Spleen (tissue), 11 donors: Measurements from ENCODE around the gene IGF1. TPM values are rescaled to one million over a fixed set of nuclear protein-coding genes. Genes with fewer than 3 reads are reported as not detected.

Source experiments
- DNase-seq: peaks from one replicate; pipeline ENCODE4 v3.0.0-alpha.2; 2020
- H3K27ac ChIP-seq, 8 donors: fragments of 200-600 bp; sonication (generic) in 7 of 8; 1 replicate in 4 of 8; 2 replicates in 4 of 8; pipeline versions ENCODE4 v1.5.0 to v1.8.0; 2016 to 2021; ENCODE audit warnings: inconsistent platforms in 4 of 8, mild to moderate bottlenecking in 4 of 8, moderate library complexity in 1 of 8
- H3K27me3 ChIP-seq, 7 donors: fragments of 200-600 bp; sonication (generic) in 6 of 7; replicated peaks in 1 of 7; 1 replicate in 4 of 7; 2 replicates in 3 of 7; pipeline versions ENCODE4 v1.5.0 to v1.8.0; 2016 to 2021; ENCODE audit warnings: inconsistent platforms in 3 of 7, mild to moderate bottlenecking in 1 of 7
- H3K36me3 ChIP-seq, 6 donors: fragments of 200-600 bp; sonication (generic) in 5 of 6; 1 replicate in 4 of 6; 2 replicates in 2 of 6; pipeline versions ENCODE4 v1.5.0 to v1.8.0; 2016 to 2021; ENCODE audit warnings: inconsistent platforms in 2 of 6
- H3K4me1 ChIP-seq, 6 donors: fragments of 200-600 bp; sonication (generic) in 5 of 6; 1 replicate in 3 of 6; 2 replicates in 3 of 6; pipeline versions ENCODE4 v1.5.0 to v1.8.0; 2016 to 2021; ENCODE audit warnings: inconsistent platforms in 3 of 6
- H3K4me3 ChIP-seq, 8 donors: fragments of 200-600 bp; sonication (generic) in 7 of 8; 1 replicate in 4 of 8; 2 replicates in 4 of 8; pipeline versions ENCODE4 v1.5.0 to v1.8.0; 2016 to 2021; ENCODE audit warnings: inconsistent platforms in 4 of 8, mild to moderate bottlenecking in 4 of 8, moderate library complexity in 2 of 8
- H3K9me3 ChIP-seq, 8 donors: fragments of 200-600 bp; sonication (generic) in 7 of 8; 1 replicate in 4 of 8; 2 replicates in 4 of 8; pipeline versions ENCODE4 v1.5.0 to v1.8.0; 2016 to 2021; ENCODE audit warnings: inconsistent platforms in 4 of 8
- POLR2A ChIP-seq, 3 donors: fragments of 450-650 bp; IDR thresholded peaks; one replicate each; pipeline ENCODE4 v1.5.1; 2017; ENCODE audit warnings: antibody characterized with exemption in 3 of 3, mild to moderate bottlenecking in 1 of 3
- POLR2AphosphoS5 ChIP-seq, 3 donors: sonication (generic); formaldehyde crosslinking; IDR thresholded peaks; one replicate each; pipeline ENCODE4 v1.5.1; 2017; ENCODE audit warnings: antibody characterized with exemption in 3 of 3
- WGBS, 5 donors: extraction: QIAGEN DNeasy Blood & Tissue Kit in 3 of 5; methylation state at CpG; one replicate each; pipeline versions ENCODE4 v1.1.5 to v1.1.7; 2013 to 2018; 5-methylcytosine and 5-hydroxymethylcytosine counted together
- intact Hi-C: fragments of 100-400 bp; cut with DNase I; formaldehyde crosslinking; loops from one replicate; pipeline ENCODE4 v1.15.0; 2023; ENCODE audit warnings: low total_unique reads
- polyA plus RNA-seq, 3 donors: library from polyadenylated mRNA; stranded (reverse); fragments of 200-250 nt; gene quantifications; one replicate each; pipeline ENCODE4 v1.2.1, GENCODE V29; 2013
- total RNA-seq, 7 donors: library from RNA; depleted of rRNA in 3 of 7; stranded (reverse); fragments of >200 nt in 3 of 7; fragmentation: NEBNext Ultra II Directional in 4 of 7; extraction: Animal tissue kit (Norgen Biotek cat#: 25700) in 4 of 7; gene quantifications; one replicate each; pipeline versions ENCODE4 v1.1.0 to v1.2.1, GENCODE V29; 2016 to 2021
- TF ChIP-seq, protein P1 (sequence below), 11 experiments: fragments of 200-600 bp in 7 of 11; fragments of 450-650 bp in 4 of 11; sonication (generic) in 4 of 11; IDR thresholded peaks in 8 of 11; conservative IDR thresholded peaks in 3 of 11; 1 replicate in 7 of 11; 2 replicates in 4 of 11; pipeline versions ENCODE4 v1.4.0 to v1.8.0; 2016 to 2021; ENCODE audit warnings: antibody characterized with exemption in 11 of 11, inconsistent platforms in 4 of 11, mild to moderate bottlenecking in 1 of 11
- donor health status: healthy with polysubstance abuse.
- donor health status: DM: no; HTN: no; CAD: no; lungs with moderate emphysema.
- donor health status: DM: no; HTN: no; CAD: no.
- donor health status: Bipolar disorder and iron deficiency.
- donor health status: healthy.
- donor health status: DM: no; HTN: no; CAD: no.
- donor health status: DM: yes; HTN: yes; CAD: no.

The IGF1 gene
- total and polyA plus RNA-seq, 10 donors, result 1.5 to 19.7 (median 11.3) TPM

DNA sequence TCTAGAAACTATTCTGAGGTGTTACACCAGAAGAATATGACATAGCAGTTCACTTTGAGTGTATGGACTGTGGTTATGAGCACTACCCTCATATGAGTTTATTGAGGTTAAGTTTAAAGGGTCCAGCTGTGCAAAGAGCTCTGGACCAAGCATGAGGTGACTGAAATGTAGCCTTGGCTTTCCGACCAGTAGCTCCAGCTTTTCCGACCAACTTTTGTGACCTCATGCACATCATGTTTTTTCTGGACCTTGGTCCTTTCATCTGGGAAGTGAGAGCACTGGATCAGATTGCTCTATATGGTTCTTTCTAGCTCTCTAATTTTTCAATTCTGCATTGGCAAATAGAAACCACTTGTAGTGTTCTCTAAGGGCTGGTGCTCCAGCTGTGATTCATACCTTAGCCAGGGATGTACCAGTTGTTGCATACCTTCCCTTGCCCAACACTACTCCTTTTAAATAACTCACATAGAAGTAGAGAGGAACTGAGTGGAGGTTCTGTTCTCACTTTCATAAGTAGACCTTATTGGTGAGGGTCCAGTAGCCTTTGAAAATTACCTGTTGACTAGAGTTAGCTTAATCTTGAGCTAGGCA, 16.6 kb downstream of the IGF1 start:
- H3K4me1 ChIP-seq, result no peaks in the 10 kb centered on the region

DNA sequence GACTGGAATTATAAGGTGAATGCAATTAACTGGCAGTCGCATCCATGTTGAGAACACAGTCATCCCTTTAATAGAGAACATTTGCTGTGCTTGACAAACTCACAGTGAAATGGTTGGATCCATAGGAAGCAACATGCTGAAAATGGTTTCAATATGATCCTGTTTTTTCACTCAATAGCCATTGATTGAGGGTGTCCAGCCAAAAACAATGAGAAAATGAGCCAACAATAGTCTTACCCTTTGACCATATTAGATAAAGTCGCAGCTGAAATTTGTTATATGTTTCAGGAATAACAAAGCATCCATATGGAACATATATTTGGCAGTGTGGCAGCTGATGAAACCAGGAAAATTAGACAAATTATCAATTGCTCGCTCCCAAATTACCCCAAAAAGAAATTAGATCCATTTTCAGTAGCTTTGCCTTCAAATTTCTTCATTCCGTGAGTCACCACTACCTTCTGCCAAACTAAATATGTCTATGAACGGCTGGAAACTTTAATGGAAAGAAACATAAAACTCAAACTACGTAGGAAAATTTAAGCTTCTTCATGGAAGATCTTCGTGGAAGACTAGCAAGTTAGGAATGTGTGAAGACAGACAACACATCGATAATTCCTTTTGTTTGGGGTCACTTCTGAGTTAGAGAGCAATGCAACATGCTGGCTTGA, 17.4 kb downstream of the IGF1 start:
- H3K4me1 ChIP-seq, result no peaks in the 10 kb centered on the region
- H3K4me3 ChIP-seq, result no peak overlapping the region
- H3K27me3 ChIP-seq, result no peaks in the 10 kb centered on the region
- H3K36me3 ChIP-seq, result no peaks in the 10 kb centered on the region
- 75 to 88% (median 85%) methylated on average over 8 of the region's 8 CpGs for WGBS, 5 donors
- no peaks in the 10 kb centered on the region for H3K9me3 ChIP-seq
- no peak overlapping the region for H3K27ac ChIP-seq
- DNase-seq, result no peak
- intact Hi-C loops, result no loop called here
- no peak for TF ChIP-seq POLR2A (IDR thresholded peaks at IDR 0.05)
- TF ChIP-seq, protein P1, sequence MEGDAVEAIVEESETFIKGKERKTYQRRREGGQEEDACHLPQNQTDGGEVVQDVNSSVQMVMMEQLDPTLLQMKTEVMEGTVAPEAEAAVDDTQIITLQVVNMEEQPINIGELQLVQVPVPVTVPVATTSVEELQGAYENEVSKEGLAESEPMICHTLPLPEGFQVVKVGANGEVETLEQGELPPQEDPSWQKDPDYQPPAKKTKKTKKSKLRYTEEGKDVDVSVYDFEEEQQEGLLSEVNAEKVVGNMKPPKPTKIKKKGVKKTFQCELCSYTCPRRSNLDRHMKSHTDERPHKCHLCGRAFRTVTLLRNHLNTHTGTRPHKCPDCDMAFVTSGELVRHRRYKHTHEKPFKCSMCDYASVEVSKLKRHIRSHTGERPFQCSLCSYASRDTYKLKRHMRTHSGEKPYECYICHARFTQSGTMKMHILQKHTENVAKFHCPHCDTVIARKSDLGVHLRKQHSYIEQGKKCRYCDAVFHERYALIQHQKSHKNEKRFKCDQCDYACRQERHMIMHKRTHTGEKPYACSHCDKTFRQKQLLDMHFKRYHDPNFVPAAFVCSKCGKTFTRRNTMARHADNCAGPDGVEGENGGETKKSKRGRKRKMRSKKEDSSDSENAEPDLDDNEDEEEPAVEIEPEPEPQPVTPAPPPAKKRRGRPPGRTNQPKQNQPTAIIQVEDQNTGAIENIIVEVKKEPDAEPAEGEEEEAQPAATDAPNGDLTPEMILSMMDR (IDR thresholded peaks at IDR 0.05 in 8 of 11, conservative IDR thresholded peaks at IDR 0.05 in 3 of 11), result no peak
- TF ChIP-seq POLR2AphosphoS5 (IDR thresholded peaks at IDR 0.05), result no peak

More for the DNA sequence above, 16.6 kb downstream of the IGF1 start:
- Histone ChIP-seq H3K4me3 (no peak overlapping the region), H3K27me3 (no peaks in the 10 kb centered on the region), H3K36me3 (no peaks in the 10 kb centered on the region), H3K9me3 (no peaks in the 10 kb centered on the region), H3K27ac (no peak overlapping the region)
- TF ChIP-seq POLR2AphosphoS5 (IDR thresholded peaks at IDR 0.05) (no peak), POLR2A (IDR thresholded peaks at IDR 0.05) (no peak)
- TF ChIP-seq, protein P1 (IDR thresholded peaks at IDR 0.05 in 8 of 11, conservative IDR thresholded peaks at IDR 0.05 in 3 of 11), result no peak
- DNase-seq, result no peak
- intact Hi-C loops, result no loop called here
- 78 to 100% (median 93%) methylated on average over 2 of the region's 2 CpGs for WGBS, 5 donors

DNA sequence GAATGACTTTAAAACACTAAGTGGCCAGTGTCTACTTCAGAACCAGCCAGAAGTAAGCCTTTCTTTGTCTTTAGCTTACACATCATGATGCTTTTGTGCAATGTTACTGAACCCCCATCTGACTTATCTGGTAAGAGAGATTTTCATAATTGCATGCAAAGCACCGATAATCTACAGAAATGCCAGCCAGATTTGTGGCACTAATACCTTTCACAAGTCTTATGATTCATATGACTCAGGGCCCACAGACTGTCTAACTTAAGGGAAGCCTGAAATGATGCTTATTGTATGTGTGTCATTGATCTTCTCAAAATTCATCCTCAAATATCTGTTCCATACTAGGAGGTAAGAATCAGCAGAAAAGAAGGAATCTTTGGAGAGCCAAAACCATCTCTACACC, 18.0 kb downstream of the IGF1 start:
- H3K4me1 ChIP-seq, result no peaks in the 10 kb centered on the region
- 87 to 97% (median 90%) methylated on average over 1 of the region's 1 CpG for whole genome bisulfite sequencing, 5 donors

DNA sequence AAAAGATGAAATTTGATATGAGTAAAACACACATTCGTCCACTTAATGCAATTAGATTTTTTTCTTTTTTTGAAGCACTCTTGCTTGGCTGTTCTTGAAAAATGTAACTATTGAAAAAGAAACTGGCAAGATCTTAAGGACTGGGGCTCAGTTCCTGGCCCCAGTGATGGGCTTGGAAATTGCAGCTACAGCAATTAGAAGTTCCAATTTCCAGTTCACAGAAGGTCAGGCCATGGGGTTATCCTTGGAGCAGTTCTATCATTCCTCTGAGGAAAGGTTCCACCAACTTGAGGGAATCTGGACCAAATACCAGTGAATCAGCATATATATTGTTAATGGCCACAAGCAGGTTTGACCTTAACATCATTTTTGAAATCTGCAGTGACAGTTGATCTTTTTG, 18.9 kb downstream of the IGF1 start:
- WGBS, 5 donors, result 63 to 81% (median 77%) methylated on average over 1 of the region's 1 CpG
- intact Hi-C loops, result no loop called here
- TF ChIP-seq POLR2AphosphoS5 (IDR thresholded peaks at IDR 0.05) (no peak), POLR2A (IDR thresholded peaks at IDR 0.05) (no peak)
- TF ChIP-seq, protein P1 (IDR thresholded peaks at IDR 0.05 in 8 of 11, conservative IDR thresholded peaks at IDR 0.05 in 3 of 11), result no peak
- DNase-seq, result no peak
- no peaks in the 10 kb centered on the region for H3K4me1 ChIP-seq
- H3K36me3 ChIP-seq, result no peaks in the 10 kb centered on the region
- H3K27me3 ChIP-seq, result no peaks in the 10 kb centered on the region
- H3K27ac ChIP-seq, result no peak overlapping the region
- no peaks in the 10 kb centered on the region for H3K9me3 ChIP-seq
- H3K4me3 ChIP-seq, result no peak overlapping the region

More for the DNA sequence above, 18.0 kb downstream of the IGF1 start:
- no peaks in the 10 kb centered on the region for H3K36me3 ChIP-seq
- DNase-seq, result no peak
- H3K9me3 ChIP-seq, result no peaks in the 10 kb centered on the region
- H3K27ac ChIP-seq, result no peak overlapping the region
- no peak for TF ChIP-seq POLR2A (IDR thresholded peaks at IDR 0.05)
- TF ChIP-seq POLR2AphosphoS5 (IDR thresholded peaks at IDR 0.05), result no peak
- TF ChIP-seq, protein P1 (IDR thresholded peaks at IDR 0.05 in 8 of 11, conservative IDR thresholded peaks at IDR 0.05 in 3 of 11), result no peak
- intact Hi-C loops, result no loop called here
- no peaks in the 10 kb centered on the region for H3K27me3 ChIP-seq
- no peak overlapping the region for H3K4me3 ChIP-seq
